H9 (cell line): ENCODE measurements around the gene DIP2C. TPM values are rescaled to one million over a fixed set of nuclear protein-coding genes. Genes with fewer than 3 reads are reported as not detected.

Experiments
- DNase-seq: peaks from one replicate; pipeline ENCODE4 v3.0.0-alpha.2; 2017
- H2AFZ ChIP-seq: one replicate; pipeline ENCODE4 v1.6.1; 2013; ENCODE audit warnings: mild to moderate bottlenecking, low read length, control low read depth, moderate library complexity
- H2AK5ac ChIP-seq: 2 replicates; pipeline ENCODE4 v1.6.1; 2013; ENCODE audit warnings: low read length, control low read depth, mixed read lengths; ENCODE audit not compliant: insufficient read length
- H2BK120ac ChIP-seq: one replicate; pipeline ENCODE4 v1.6.1; 2013; ENCODE audit warnings: low read depth, mild to moderate bottlenecking, low read length, control low read depth, inconsistent platforms; ENCODE audit not compliant: poor library complexity, severe bottlenecking
- H2BK12ac ChIP-seq: 2 replicates; pipeline ENCODE4 v1.6.1; 2013; ENCODE audit warnings: low read length, control low read depth, mixed read lengths, low read depth; ENCODE audit not compliant: insufficient read length
- H2BK15ac ChIP-seq: 2 replicates; pipeline ENCODE4 v1.6.1; 2013; ENCODE audit warnings: low read depth, low read length, control low read depth
- H2BK20ac ChIP-seq: one replicate; pipeline ENCODE4 v1.6.1; 2013; ENCODE audit warnings: low read depth, mild to moderate bottlenecking, low read length, control low read depth, inconsistent platforms; ENCODE audit not compliant: poor library complexity, severe bottlenecking
- H2BK5ac ChIP-seq: 2 replicates; pipeline ENCODE4 v1.6.1; 2013; ENCODE audit warnings: low read length, control low read depth, mixed read lengths; ENCODE audit not compliant: insufficient read length
- H3K14ac ChIP-seq: 2 replicates; pipeline ENCODE4 v1.6.1; 2013; ENCODE audit warnings: low read length, control low read depth; ENCODE audit not compliant: insufficient read depth
- H3K18ac ChIP-seq: 2 replicates; pipeline ENCODE4 v1.6.1; 2013; ENCODE audit warnings: low read depth, mild to moderate bottlenecking, mixed read lengths, low read length, control low read depth; ENCODE audit not compliant: insufficient read length
- H3K23ac ChIP-seq: 2 replicates; pipeline ENCODE4 v1.6.1; 2013; ENCODE audit warnings: low read length, control low read depth, mixed read lengths, low read depth; ENCODE audit not compliant: insufficient read length
- H3K23me2 ChIP-seq: 2 replicates; pipeline ENCODE4 v1.6.1; 2013; ENCODE audit warnings: low read depth, mild to moderate bottlenecking, mixed read lengths, low read length, control low read depth; ENCODE audit not compliant: insufficient read length, poor library complexity, severe bottlenecking
- H3K27ac ChIP-seq: 2 replicates; pipeline ENCODE4 v1.5.1; 2013; ENCODE audit warnings: low read length, control low read depth, mixed read lengths, low read depth; ENCODE audit not compliant: insufficient read length
- H3K27me3 ChIP-seq: 2 replicates; pipeline ENCODE4 v1.6.1; 2013; ENCODE audit warnings: low read length, control low read depth, inconsistent platforms; ENCODE audit not compliant: insufficient read depth
- H3K4ac ChIP-seq: 2 replicates; pipeline ENCODE4 v1.6.1; 2013; ENCODE audit warnings: low read depth, mild to moderate bottlenecking, control low read depth, inconsistent platforms, low read length, moderate library complexity
- H3K4me1 ChIP-seq: 2 replicates; pipeline ENCODE4 v1.6.1; 2013; ENCODE audit warnings: low read length, control low read depth, inconsistent platforms; ENCODE audit not compliant: insufficient read depth
- H3K4me2 ChIP-seq: 2 replicates; pipeline ENCODE4 v1.6.1; 2013; ENCODE audit warnings: low read length, control low read depth, mixed read lengths; ENCODE audit not compliant: insufficient read length, insufficient read depth
- H3K56ac ChIP-seq: 2 replicates; pipeline ENCODE4 v1.6.1; 2013; ENCODE audit warnings: low read depth, mild to moderate bottlenecking, mixed read lengths, low read length, control low read depth; ENCODE audit not compliant: insufficient read length
- H3K79me1 ChIP-seq: 2 replicates; pipeline ENCODE4 v1.6.1; 2013; ENCODE audit warnings: low read depth, mild to moderate bottlenecking, moderate library complexity, low read length, control low read depth, inconsistent platforms; ENCODE audit not compliant: insufficient read depth, poor library complexity, severe bottlenecking
- H3K79me2 ChIP-seq: 2 replicates; pipeline ENCODE4 v1.6.1; 2013; ENCODE audit warnings: low read length, control low read depth, inconsistent platforms; ENCODE audit not compliant: insufficient read depth
- H3K9ac ChIP-seq: 2 replicates; pipeline ENCODE4 v1.6.1; 2013; ENCODE audit warnings: low read length, control low read depth, mixed read lengths; ENCODE audit not compliant: insufficient read length; ENCODE audit errors: extremely low read depth
- H3K9me3 ChIP-seq: one replicate; pipeline ENCODE4 v1.6.1; 2013; ENCODE audit warnings: low read depth, low read length, inconsistent platforms; ENCODE audit not compliant: control insufficient read depth
- H3T11ph ChIP-seq: one replicate; pipeline ENCODE4 v1.6.1; 2013; ENCODE audit warnings: mild to moderate bottlenecking, low read length, control low read depth, inconsistent platforms
- H4K20me1 ChIP-seq: one replicate; pipeline ENCODE4 v1.6.1; 2013; ENCODE audit not compliant: control insufficient read depth, insufficient read length, insufficient read depth
- H4K5ac ChIP-seq: 2 replicates; pipeline ENCODE4 v1.6.1; 2013; ENCODE audit warnings: low read depth, mild to moderate bottlenecking, mixed read lengths, low read length, control low read depth; ENCODE audit not compliant: insufficient read length
- H4K8ac ChIP-seq: replicated peaks from 2 replicates; pipeline ENCODE4 v1.6.1; 2013; ENCODE audit warnings: low read length, control low read depth, mixed read lengths, low read depth; ENCODE audit not compliant: insufficient read length
- H4K91ac ChIP-seq: 2 replicates; pipeline ENCODE4 v1.6.1; 2013; ENCODE audit warnings: low read depth, mild to moderate bottlenecking, moderate library complexity, mixed read lengths, low read length, control low read depth; ENCODE audit not compliant: insufficient read length
- H3K27ac Mint-ChIP-seq, 3 experiments: 2 replicates in 2 of 3; 3 replicates in 1 of 3; pipeline ENCODE4 v1.8.0; 2020 to 2021; ENCODE audit warnings: mixed read lengths in 3 of 3, mild to moderate bottlenecking in 1 of 3, moderate library complexity in 1 of 3
- H3K27me3 Mint-ChIP-seq: 2 replicates; pipeline ENCODE4 v1.8.0; 2021; ENCODE audit warnings: low read depth, mild to moderate bottlenecking, moderate library complexity, mixed read lengths
- H3K36me3 Mint-ChIP-seq, 3 experiments: 2 replicates in 2 of 3; 3 replicates in 1 of 3; pipeline ENCODE4 v1.8.0; 2020 to 2021; ENCODE audit warnings: low read depth in 3 of 3, mixed read lengths in 3 of 3; ENCODE audit not compliant: insufficient read depth in 1 of 3
- H3K4me1 Mint-ChIP-seq, 2 experiments: 2 replicates each; pipeline ENCODE4 v1.8.0; 2020; ENCODE audit warnings: mixed read lengths in 2 of 2
- H3K4me3 Mint-ChIP-seq, 2 experiments: 2 replicates in 1 of 2; 3 replicates in 1 of 2; pipeline ENCODE4 v1.8.0; 2020 to 2021; ENCODE audit warnings: mild to moderate bottlenecking in 2 of 2, mixed read lengths in 2 of 2, moderate library complexity in 1 of 2
- H3K9me3 Mint-ChIP-seq, 2 experiments: 2 replicates in 1 of 2; 3 replicates in 1 of 2; pipeline ENCODE4 v1.8.0; 2020; ENCODE audit warnings: mild to moderate bottlenecking in 2 of 2, mixed read lengths in 2 of 2, moderate library complexity in 1 of 2
- CTCF ChIP-seq: fragments of 200-600 bp; sonication (generic); conservative IDR thresholded peaks from 3 replicates; pipeline ENCODE4 v1.8.0; 2021; ENCODE audit warnings: antibody characterized with exemption, mild to moderate bottlenecking
- WGBS: extraction: QIAGEN DNeasy Blood & Tissue Kit; methylation state at CpG from one replicate; pipeline ENCODE4 v1.1.7; 2013; ENCODE audit warnings: missing lambda C conversion rate, low lambda C conversion rate, mixed read lengths; ENCODE audit not compliant: insufficient read length; ENCODE audit errors: extremely low coverage; 5-methylcytosine and 5-hydroxymethylcytosine counted together
- total RNA-seq: library from RNA; stranded (reverse); gene quantifications from 2 replicates; pipeline ENCODE4 v1.2.1, GENCODE V29; 2021

The DIP2C gene
- total RNA-seq, 1 experiment from 2014 or later: 7.9 TPM

- no peak overlapping the region for H4K5ac ChIP-seq
- DNase-seq: no peak
- no peak overlapping the region for H2AFZ ChIP-seq
- no peak overlapping the region for H2BK5ac ChIP-seq
- no peak overlapping the region for H2BK20ac ChIP-seq
- H3K79me1 ChIP-seq: no peaks in the 10 kb centered on the region
- H3T11ph ChIP-seq: no peak overlapping the region
- Mint-ChIP-seq H3K27ac (no peak overlapping the region), H3K27me3 (peaks cover 52% of the 10 kb centered on the region), H3K4me1 (peaks cover 14 to 20% of the 10 kb centered on the region in 2 experiments), H3K9me3 (peaks cover 0 to 2% of the 10 kb centered on the region in 2 experiments; a peak in 1 of 5 replicates), H3K4me3 (peak overlapping the region; percentile 69 to 83; a peak in 4 of 5 replicates), H3K36me3 (peaks cover 0 to 6% (median 0%) of the 10 kb centered on the region in 3 experiments; a peak in 3 of 7 replicates)
- H4K91ac ChIP-seq: no peak overlapping the region
- no peak overlapping the region for H4K8ac ChIP-seq
- H3K56ac ChIP-seq: no peak overlapping the region
- H3K23me2 ChIP-seq: peaks cover 9% of the 10 kb centered on the region
- no peaks in the 10 kb centered on the region; the same call in 1 of the 2 replicates for H3K27me3 ChIP-seq
- H2BK15ac ChIP-seq: no peak overlapping the region
- no peaks in the 10 kb centered on the region for H4K20me1 ChIP-seq
- H3K4ac ChIP-seq: no peak overlapping the region
- no peak overlapping the region for H2BK12ac ChIP-seq
- no peak overlapping the region for H3K23ac ChIP-seq
- no peak overlapping the region for H2AK5ac ChIP-seq
- H3K18ac ChIP-seq: no peak overlapping the region
- no peaks in the 10 kb centered on the region for H3K9me3 ChIP-seq
- H3K4me2 ChIP-seq: peak overlapping the region; percentile 64
- peak overlapping the region; percentile 58 for H3K14ac ChIP-seq
- peaks cover 1% of the 10 kb centered on the region; the same call in 1 of the 2 replicates for H3K79me2 ChIP-seq
- no CpG with 5 or more reads among the region's 42 CpGs for WGBS
- no peak overlapping the region for H3K27ac ChIP-seq
- H3K9ac ChIP-seq: peak overlapping the region; percentile 2
- H2BK120ac ChIP-seq: no peak overlapping the region
- no peak for TF ChIP-seq CTCF
- H3K4me1 ChIP-seq: no peaks in the 10 kb centered on the region
These were observed 382 bp downstream of the DIP2C start for GRCh38 chr10:689121-689451.
